Mesodermal cell (in vitro differentiated cells): ENCODE results near the gene ASCL1.
A peak's percentile ranks its signal among the peaks of the same experiment; 100 is the strongest.

Experiments
- H3K27ac ChIP-seq: 2 replicates; pipeline ENCODE4 v1.7.0; 2013; ENCODE audit warnings: mild to moderate bottlenecking, low read depth, low read length, moderate library complexity; ENCODE audit not compliant: severe bottlenecking
- H3K36me3 ChIP-seq: 2 replicates; pipeline ENCODE4 v1.7.1; 2013; ENCODE audit warnings: mild to moderate bottlenecking, low read length, moderate library complexity; ENCODE audit not compliant: control insufficient read depth, insufficient read depth
- H3K4me1 ChIP-seq: one replicate; pipeline ENCODE4 v1.7.1; 2013; ENCODE audit warnings: mild to moderate bottlenecking, low read length; ENCODE audit not compliant: insufficient read depth, control insufficient read depth, poor library complexity, severe bottlenecking
- H3K4me3 ChIP-seq: 2 replicates; pipeline ENCODE4 v1.7.0; 2013; ENCODE audit warnings: low read length, control low read depth, mild to moderate bottlenecking; ENCODE audit not compliant: insufficient read depth, poor library complexity, severe bottlenecking; ENCODE audit errors: extremely low read depth
- H3K9me3 ChIP-seq: 2 replicates; pipeline ENCODE4 v1.7.1; 2013; ENCODE audit warnings: mild to moderate bottlenecking, low read length, moderate library complexity; ENCODE audit not compliant: control insufficient read depth
- WGBS, 2 experiments: methylation state at CpG; one replicate each; pipeline ENCODE4 v1.1.5; 2013; ENCODE audit warnings: missing lambda C conversion rate in 2 of 2; ENCODE audit not compliant: insufficient coverage in 2 of 2; 5-methylcytosine and 5-hydroxymethylcytosine counted together

Gene ASCL1

DNA sequence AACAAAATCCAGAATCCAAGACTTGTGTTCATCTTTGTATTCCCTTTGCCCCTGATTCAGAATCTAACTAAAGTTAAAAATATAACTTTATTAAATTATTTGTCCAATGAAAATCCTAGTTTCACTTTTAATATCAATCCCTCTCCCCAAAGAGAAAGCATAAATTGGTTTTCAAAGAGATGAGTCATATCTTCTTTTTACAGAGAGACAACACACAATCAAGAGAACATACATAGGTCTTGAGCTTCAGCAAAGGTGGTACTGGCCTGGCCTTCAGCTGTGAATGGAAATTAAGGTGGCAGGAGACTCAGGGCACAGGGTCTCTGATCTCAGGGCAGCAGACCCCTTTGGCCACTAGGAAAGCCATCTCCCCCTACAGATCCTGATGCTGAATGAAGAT, 4.3 kb upstream of the ASCL1 start:
- H3K27ac ChIP-seq = no peak overlapping the region
- H3K4me1 ChIP-seq = peaks cover 9% of the 10 kb centered on the region
- H3K36me3 ChIP-seq = no peaks in the 10 kb centered on the region
- H3K9me3 ChIP-seq = no peaks in the 10 kb centered on the region
- H3K4me3 ChIP-seq = no peak overlapping the region

DNA sequence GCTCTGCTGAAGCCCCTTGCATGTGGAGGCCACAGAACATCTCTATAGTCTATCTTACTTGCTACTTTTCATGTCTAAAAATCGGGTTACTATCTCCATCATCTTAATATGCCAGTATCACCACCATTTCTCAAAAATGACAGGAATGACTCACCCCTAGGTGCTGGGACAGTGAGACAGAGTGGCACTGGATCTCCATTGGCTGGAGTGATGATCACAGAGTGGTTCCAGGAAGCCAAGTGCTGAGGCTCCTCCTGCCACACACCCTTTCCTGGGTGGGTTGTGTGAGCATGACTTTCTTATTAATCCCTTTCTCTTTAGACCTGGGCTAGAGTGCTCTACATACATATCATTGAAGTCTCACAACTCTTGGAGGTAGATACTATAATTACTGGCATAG, 3.3 kb upstream of the ASCL1 start:
- 36% methylated on average over 1 of the region's 1 CpG; no CpG with 5 or more reads in 1 of the 2 experiments for WGBS, 2 experiments
- Histone ChIP-seq H3K27ac (no peak overlapping the region), H3K4me3 (no peak overlapping the region)

GRCh38 chr12:102955926-102956737, 1.3 kb upstream of the ASCL1 start:
- Histone ChIP-seq H3K4me1 (peaks cover 5% of the 10 kb centered on the region), H3K4me3 (no peak overlapping the region), H3K36me3 (no peaks in the 10 kb centered on the region), H3K9me3 (no peaks in the 10 kb centered on the region), H3K27ac (no peak overlapping the region)
- WGBS, 2 experiments = 1% methylated on average over 37 to 40 of the region's 50 CpGs

More for the DNA sequence above, 3.3 kb upstream of the ASCL1 start:
- Histone ChIP-seq H3K36me3 (no peaks in the 10 kb centered on the region), H3K4me1 (peaks cover 9% of the 10 kb centered on the region), H3K9me3 (no peaks in the 10 kb centered on the region)

GRCh38 chr12:102956738-102957327, 641 bp upstream of the ASCL1 start:
- Histone ChIP-seq H3K36me3 (no peaks in the 10 kb centered on the region), H3K27ac (no peak overlapping the region), H3K4me1 (peaks cover 10% of the 10 kb centered on the region), H3K9me3 (no peaks in the 10 kb centered on the region), H3K4me3 (no peak overlapping the region)
- WGBS, 2 experiments = 2 to 11% methylated on average over 6 to 12 of the region's 19 CpGs

GRCh38 chr12:102958073-102958829, 777 bp downstream of the ASCL1 start:
- no peaks in the 10 kb centered on the region for H3K36me3 ChIP-seq
- H3K4me1 ChIP-seq = peaks cover 10% of the 10 kb centered on the region
- 1% methylated on average over 55 to 75 of the region's 83 CpGs for WGBS, 2 experiments
- peak overlapping the region; percentile 31 for H3K4me3 ChIP-seq
- no peak overlapping the region for H3K27ac ChIP-seq
- H3K9me3 ChIP-seq = peaks cover 2% of the 10 kb centered on the region

GRCh38 chr12:102958830-102959176, 1.3 kb downstream of the ASCL1 start:
- no peaks in the 10 kb centered on the region for H3K36me3 ChIP-seq
- H3K27ac ChIP-seq = no peak overlapping the region
- peak overlapping the region; percentile 31 for H3K4me3 ChIP-seq
- peaks cover 8% of the 10 kb centered on the region for H3K9me3 ChIP-seq
- WGBS, 2 experiments = 4% methylated on average over 8 to 12 of the region's 15 CpGs
- H3K4me1 ChIP-seq = peaks cover 10% of the 10 kb centered on the region

DNA sequence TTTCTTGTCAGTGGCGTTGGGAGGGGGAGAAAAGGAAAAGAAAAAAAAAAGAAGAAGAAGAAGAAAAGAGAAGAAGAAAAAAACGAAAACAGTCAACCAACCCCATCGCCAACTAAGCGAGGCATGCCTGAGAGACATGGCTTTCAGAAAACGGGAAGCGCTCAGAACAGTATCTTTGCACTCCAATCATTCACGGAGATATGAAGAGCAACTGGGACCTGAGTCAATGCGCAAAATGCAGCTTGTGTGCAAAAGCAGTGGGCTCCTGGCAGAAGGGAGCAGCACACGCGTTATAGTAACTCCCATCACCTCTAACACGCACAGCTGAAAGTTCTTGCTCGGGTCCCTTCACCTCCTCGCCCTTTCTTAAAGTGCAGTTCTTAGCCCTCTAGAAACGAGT, 1.9 kb downstream of the ASCL1 start:
- H3K9me3 ChIP-seq = peaks cover 10% of the 10 kb centered on the region
- no peak overlapping the region for H3K4me3 ChIP-seq
- H3K4me1 ChIP-seq = peaks cover 10% of the 10 kb centered on the region
- no peaks in the 10 kb centered on the region for H3K36me3 ChIP-seq
- no peak overlapping the region for H3K27ac ChIP-seq
- 7 to 15% methylated on average over 10 of the region's 14 CpGs for WGBS, 2 experiments

GRCh38 chr12:102960766-102961465, 3.4 kb downstream of the ASCL1 start:
- H3K4me3 ChIP-seq = no peak overlapping the region
- H3K9me3 ChIP-seq = peaks cover 10% of the 10 kb centered on the region
- no peak overlapping the region for H3K27ac ChIP-seq
- no peaks in the 10 kb centered on the region for H3K36me3 ChIP-seq
- H3K4me1 ChIP-seq = peaks cover 10% of the 10 kb centered on the region
- WGBS, 2 experiments = 3% methylated on average over 17 to 18 of the region's 19 CpGs

DNA sequence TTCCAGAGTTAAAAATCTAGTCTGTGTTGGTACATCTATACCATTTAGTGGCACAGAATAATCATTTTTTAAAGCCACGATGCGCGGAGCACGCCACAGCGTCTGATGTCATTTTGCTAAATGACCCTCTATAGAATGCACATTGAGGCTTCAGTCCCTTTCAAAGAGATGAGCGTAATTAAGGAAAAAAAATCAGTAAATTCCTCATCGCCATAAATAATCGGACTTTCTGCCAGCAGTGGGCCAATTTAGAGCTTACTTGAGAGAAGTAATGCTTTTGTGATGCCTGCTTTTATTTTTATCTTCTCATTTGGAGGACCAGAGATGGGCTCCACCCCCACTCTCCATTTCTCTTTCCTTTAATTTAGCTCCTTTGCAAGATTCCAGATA, 4.0 kb downstream of the ASCL1 start:
- 2% methylated on average over 6 of the region's 8 CpGs; no CpG with 5 or more reads in 1 of the 2 experiments for WGBS, 2 experiments
- Histone ChIP-seq H3K4me3 (no peak overlapping the region), H3K9me3 (peaks cover 10% of the 10 kb centered on the region), H3K36me3 (no peaks in the 10 kb centered on the region), H3K4me1 (peaks cover 10% of the 10 kb centered on the region), H3K27ac (no peak overlapping the region)

DNA sequence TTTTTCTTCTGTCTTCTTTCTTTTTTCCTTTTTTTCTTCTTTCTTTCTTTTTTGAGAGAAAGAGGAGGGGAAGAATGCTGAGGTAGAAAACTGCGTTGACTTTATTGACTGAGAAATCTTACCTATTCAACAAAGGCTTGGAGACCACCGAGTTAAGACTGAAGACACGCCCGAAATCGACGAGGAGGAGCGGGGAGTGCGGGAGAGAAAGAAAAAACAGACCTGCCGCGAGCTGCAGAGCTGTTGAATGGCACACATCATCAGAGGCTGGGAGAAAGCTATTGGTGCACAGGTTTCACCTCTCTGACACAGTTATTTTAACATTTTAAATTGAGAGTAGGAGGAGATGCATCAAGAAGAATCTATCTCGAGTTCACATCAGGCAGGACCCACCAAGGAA, 5.1 kb downstream of the ASCL1 start:
- H3K36me3 ChIP-seq = no peaks in the 10 kb centered on the region
- H3K4me3 ChIP-seq = no peak overlapping the region
- H3K4me1 ChIP-seq = peaks cover 6% of the 10 kb centered on the region
- no peak overlapping the region for H3K27ac ChIP-seq
- WGBS, 2 experiments = 0 to 5% methylated on average over 7 to 10 of the region's 11 CpGs
- peaks cover 10% of the 10 kb centered on the region for H3K9me3 ChIP-seq
